H1 (cell line): ENCODE results near the gene INPP4A. TPM values are rescaled to one million over a fixed set of nuclear protein-coding genes. Genes with fewer than 3 reads are reported as not detected.

Experiments used
- CTCF ChIA-PET: fragments of 300-600 bp; sonication (Branson Sonifier 250); formaldehyde crosslinking; loops from one replicate; lab custom pipeline; 2021; ENCODE audit not compliant: partially characterized antibody; lab: Charles Lee
- POLR2A ChIA-PET: fragments of 300-600 bp; sonication (Branson Sonifier 250); formaldehyde crosslinking; loops from one replicate; lab custom pipeline; 2021; ENCODE audit warnings: inconsistent platforms; ENCODE audit not compliant: partially characterized antibody; lab: Charles Lee
- DNase-seq, 2 experiments: peaks; one replicate each; pipeline versions ENCODE4 v3.0.0 to v3.0.0-alpha.2; 2010 to 2022; ENCODE audit warnings: low spot score in 2 of 2, low read depth in 1 of 2, mixed read lengths in 1 of 2
- FAIRE-seq: peaks from 2 replicates; lab custom pipeline; 2011; peaks lifted over from hg19 to GRCh38; lab: Jason Lieb, UNC
- H2AFZ ChIP-seq: 2 replicates; pipeline ENCODE4 v1.8.1; 2012; ENCODE audit warnings: low read length, inconsistent platforms
- H2AK5ac ChIP-seq: 2 replicates; pipeline ENCODE4 v1.6.1; 2013; ENCODE audit warnings: low read depth, low read length
- H2BK120ac ChIP-seq: replicated peaks from 2 replicates; pipeline ENCODE3; 2013; ENCODE audit warnings: low read depth, low read length, inconsistent platforms
- H2BK12ac ChIP-seq: 2 replicates; pipeline ENCODE4 v1.6.1; 2013; ENCODE audit warnings: low read depth, low read length
- H2BK15ac ChIP-seq: 2 replicates; pipeline ENCODE4 v1.6.1; 2013; ENCODE audit warnings: low read length
- H2BK20ac ChIP-seq: 2 replicates; pipeline ENCODE4 v1.6.1; 2013; ENCODE audit warnings: low read length
- H2BK5ac ChIP-seq: 2 replicates; pipeline ENCODE4 v1.6.1; 2013; ENCODE audit warnings: low read depth, low read length
- H3K14ac ChIP-seq: 2 replicates; pipeline ENCODE4 v1.6.1; 2013; ENCODE audit warnings: inconsistent platforms; ENCODE audit not compliant: insufficient read length
- H3K18ac ChIP-seq: 2 replicates; pipeline ENCODE4 v1.6.1; 2013; ENCODE audit warnings: low read length; ENCODE audit errors: extremely low read depth
- H3K23ac ChIP-seq: 2 replicates; pipeline ENCODE4 v1.6.1; 2013; ENCODE audit warnings: inconsistent platforms; ENCODE audit not compliant: insufficient read length
- H3K23me2 ChIP-seq: 2 replicates; pipeline ENCODE4 v1.6.1; 2013; ENCODE audit warnings: low read depth, low read length
- H3K27ac ChIP-seq: 2 replicates; pipeline ENCODE4 v1.6.1; 2011; ENCODE audit warnings: low read depth, low read length, inconsistent platforms
- H3K27me3 ChIP-seq, 4 experiments: replicated peaks in 1 of 4; 1 replicate in 1 of 4; 2 replicates in 3 of 4; pipeline versions ENCODE4 v1.6.1 to v1.8.1; 2011 to 2013; ENCODE audit warnings: low read length in 3 of 4, mild to moderate bottlenecking in 3 of 4, inconsistent platforms in 2 of 4, mixed read lengths in 2 of 4, moderate library complexity in 1 of 4; ENCODE audit not compliant: control insufficient read depth in 3 of 4, insufficient read depth in 3 of 4; ENCODE audit errors: extremely low read depth in 1 of 4
- H3K36me3 ChIP-seq, 4 experiments: 2 replicates each; pipeline versions ENCODE4 v1.6.1 to v1.8.1; 2011 to 2013; ENCODE audit warnings: mild to moderate bottlenecking in 4 of 4, low read length in 3 of 4, moderate library complexity in 2 of 4, control low read depth in 1 of 4, inconsistent platforms in 1 of 4; ENCODE audit not compliant: insufficient read depth in 4 of 4, control insufficient read depth in 2 of 4
- H3K4ac ChIP-seq: replicated peaks from 2 replicates; pipeline ENCODE3; 2013; ENCODE audit warnings: low read length, low read depth, mixed read lengths, inconsistent platforms; ENCODE audit not compliant: insufficient read length
- H3K4me1 ChIP-seq, 4 experiments: replicated peaks in 1 of 4; 1 replicate in 1 of 4; 2 replicates in 3 of 4; pipeline versions ENCODE4 v1.6.1 to v1.8.1; 2011 to 2013; ENCODE audit warnings: low read length in 3 of 4, inconsistent platforms in 2 of 4, mixed read lengths in 1 of 4; ENCODE audit not compliant: insufficient read depth in 4 of 4, control insufficient read depth in 3 of 4
- H3K4me2 ChIP-seq, 2 experiments: 2 replicates each; pipeline versions ENCODE4 v1.6.1 to v1.8.1; 2011 to 2013; ENCODE audit warnings: low read depth in 2 of 2, low read length in 2 of 2, control low read depth in 1 of 2, inconsistent platforms in 1 of 2, mild to moderate bottlenecking in 1 of 2; ENCODE audit not compliant: insufficient read depth in 1 of 2
- H3K4me3 ChIP-seq, 4 experiments: fragments of 200-600, 300-600 bp in 1 of 4; sonication (generic), shearing (Covaris generic), sonication (Bioruptor Twin) in 1 of 4; 2 replicates each; pipeline versions ENCODE4 v1.5.1 to v1.8.1; 2011 to 2016; ENCODE audit warnings: low read length in 4 of 4, low read depth in 3 of 4, control low read depth in 2 of 4, inconsistent platforms in 2 of 4, mild to moderate bottlenecking in 2 of 4, mixed read lengths in 1 of 4, moderate library complexity in 1 of 4; ENCODE audit not compliant: insufficient read depth in 2 of 4; ENCODE audit errors: extremely low read depth in 1 of 4
- H3K56ac ChIP-seq: replicated peaks from 2 replicates; pipeline ENCODE3; 2013; ENCODE audit warnings: low read depth, mild to moderate bottlenecking, mixed read lengths, low read length, inconsistent platforms; ENCODE audit not compliant: insufficient read length
- H3K79me1 ChIP-seq: 2 replicates; pipeline ENCODE4 v1.6.1; 2013; ENCODE audit warnings: low read depth, low read length, control low read depth
- H3K79me2 ChIP-seq, 2 experiments: 2 replicates each; pipeline versions ENCODE4 v1.6.1 to v1.8.1; 2012 to 2013; ENCODE audit warnings: low read length in 2 of 2, mild to moderate bottlenecking in 2 of 2, inconsistent platforms in 1 of 2; ENCODE audit not compliant: insufficient read depth in 2 of 2, control insufficient read depth in 1 of 2
- H3K9ac ChIP-seq, 4 experiments: replicated peaks in 1 of 4; 1 replicate in 1 of 4; 2 replicates in 3 of 4; pipeline versions ENCODE4 v1.6.1 to v1.8.1; 2011 to 2013; ENCODE audit warnings: low read depth in 3 of 4, low read length in 3 of 4, control low read depth in 2 of 4, mild to moderate bottlenecking in 2 of 4, moderate library complexity in 2 of 4, inconsistent platforms in 1 of 4; ENCODE audit errors: extremely low read depth in 1 of 4
- H3K9me3 ChIP-seq, 2 experiments: 2 replicates each; pipeline versions ENCODE4 v1.6.1 to v1.8.1; 2012 to 2013; ENCODE audit warnings: mild to moderate bottlenecking in 2 of 2, moderate library complexity in 2 of 2, control low read depth in 1 of 2, inconsistent platforms in 1 of 2, low read depth in 1 of 2, low read length in 1 of 2, mixed read lengths in 1 of 2; ENCODE audit not compliant: insufficient read depth in 2 of 2
- H4K20me1 ChIP-seq, 2 experiments: replicated peaks in 1 of 2; 2 replicates each; pipeline versions ENCODE3 to v1.8.1; 2011 to 2013; ENCODE audit warnings: inconsistent platforms in 2 of 2, low read length in 2 of 2, mild to moderate bottlenecking in 1 of 2; ENCODE audit not compliant: insufficient read depth in 2 of 2, control insufficient read depth in 1 of 2
- H4K5ac ChIP-seq: 2 replicates; pipeline ENCODE4 v1.6.1; 2013; ENCODE audit warnings: low read length, low read depth, mixed read lengths, inconsistent platforms; ENCODE audit not compliant: insufficient read length
- H4K8ac ChIP-seq: 2 replicates; pipeline ENCODE4 v1.8.0; 2013; ENCODE audit warnings: mild to moderate bottlenecking, moderate library complexity, low read length, inconsistent platforms; ENCODE audit not compliant: insufficient read depth; ENCODE audit errors: extremely low read depth
- H4K91ac ChIP-seq: replicated peaks from 2 replicates; pipeline ENCODE3; 2013; ENCODE audit warnings: low read length, mixed read lengths, inconsistent platforms; ENCODE audit not compliant: insufficient read length
- ASH2L ChIP-seq: fragments of 200-600, 300-600 bp; sonication (generic); IDR thresholded peaks from one replicate; pipeline ENCODE4 v1.7.1; 2017; ENCODE audit warnings: low read length
- BCL11A ChIP-seq, 2 experiments: IDR thresholded peaks; one replicate each; pipeline ENCODE4 v1.6.1; 2011; ENCODE audit warnings: low read depth in 2 of 2, low read length in 2 of 2, mild to moderate bottlenecking in 2 of 2
- CHD1 ChIP-seq: IDR thresholded peaks from 2 replicates; pipeline ENCODE4 v1.6.1; 2012; ENCODE audit warnings: low read depth, low read length, improper control_type of control experiment
- EGR1 ChIP-seq: IDR thresholded peaks from 2 replicates; pipeline ENCODE4 v1.6.1; 2011; ENCODE audit warnings: low read depth, low read length, borderline replicate concordance
- GTF2F1 ChIP-seq: IDR thresholded peaks from 2 replicates; pipeline ENCODE4 v1.6.1; 2012; ENCODE audit warnings: low read depth, low read length, improper control_type of control experiment, borderline replicate concordance
- HDAC2 ChIP-seq, 2 experiments: fragments of 300-600 bp in 1 of 2; sonication (generic) in 1 of 2; IDR thresholded peaks; 2 replicates each; pipeline ENCODE4 v1.6.1; 2011 to 2012; ENCODE audit warnings: low read depth in 2 of 2, low read length in 2 of 2, mild to moderate bottlenecking in 2 of 2, moderate library complexity in 2 of 2, borderline replicate concordance in 1 of 2, inconsistent platforms in 1 of 2
- KDM4A ChIP-seq: IDR thresholded peaks from one replicate; pipeline ENCODE4 v1.7.1; 2012; ENCODE audit warnings: low read depth, mild to moderate bottlenecking, moderate library complexity, low read length, inconsistent platforms; ENCODE audit not compliant: severe bottlenecking
- NANOG ChIP-seq: IDR thresholded peaks from 2 replicates; pipeline ENCODE4 v1.6.1; 2011; ENCODE audit warnings: low read length, low read depth, mild to moderate bottlenecking, inconsistent platforms; ENCODE audit not compliant: insufficient read depth, poor library complexity, severe bottlenecking
- RFX5 ChIP-seq: IDR thresholded peaks from 2 replicates; pipeline ENCODE4 v1.6.1; 2011; ENCODE audit warnings: low read depth, low read length, improper control_type of control experiment, borderline replicate concordance
- RNF2 ChIP-seq: fragments of 200-900, 300-1000 bp; sonication (generic); IDR thresholded peaks from 2 replicates; pipeline ENCODE4 v1.7.1; 2016; ENCODE audit warnings: borderline replicate concordance, low read depth, mild to moderate bottlenecking, antibody characterized with exemption, low read length; ENCODE audit not compliant: poor library complexity, severe bottlenecking; ENCODE audit errors: missing control alignments
- SP1 ChIP-seq: IDR thresholded peaks from 2 replicates; pipeline ENCODE4 v1.6.1; 2011; ENCODE audit warnings: low read depth, low read length
- WGBS, 2 experiments: shearing (Covaris generic) in 1 of 2; methylation state at CpG; one replicate each; pipeline versions ENCODE4 v1.1.6 to v1.1.7; 2013 to 2015; ENCODE audit warnings: low lambda C conversion rate in 2 of 2, mixed read lengths in 2 of 2, inconsistent platforms in 1 of 2, low coverage in 1 of 2, missing lambda C conversion rate in 1 of 2; ENCODE audit not compliant: insufficient replicate concordance in 2 of 2, insufficient coverage in 1 of 2, insufficient read length in 1 of 2; ENCODE audit errors: extremely low coverage in 1 of 2, missing lambda C conversion rate in 1 of 2; 5-methylcytosine and 5-hydroxymethylcytosine counted together
- polyA plus RNA-seq, 7 experiments: library from polyadenylated mRNA; depleted of rRNA in 3 of 7; stranded (reverse) in 5 of 7; unstranded in 2 of 7; fragments of >200 nt in 5 of 7; fragments of 200-250 nt in 2 of 7; gene quantifications; 1 replicate in 5 of 7; 2 replicates in 1 of 7; 4 replicates in 1 of 7; pipeline versions ENCODE4 v1.2.1 to v1.2.3, GENCODE V29; 2011 to 2013; ENCODE audit warnings: missing spikeins in 2 of 7, mixed read lengths in 2 of 7
- total RNA-seq: library from RNA; stranded (reverse); fragmentation: NEBNext Ultra II Directional; extraction: Animal tissue kit (Norgen Biotek cat#: 25700); gene quantifications from 2 replicates; pipeline ENCODE4 v1.2.1, GENCODE V29; 2021
- TF ChIP-seq, protein P1 (sequence below): IDR thresholded peaks from 2 replicates; pipeline ENCODE4 v1.6.1; 2011; ENCODE audit warnings: low read depth, mild to moderate bottlenecking, low read length; ENCODE audit not compliant: insufficient read depth
- TF ChIP-seq, protein P2 (sequence below): IDR thresholded peaks from 2 replicates; pipeline ENCODE4 v1.6.1; 2012; ENCODE audit warnings: inconsistent platforms

INPP4A gene
- total and polyA plus RNA-seq, 2 of the 8 experiments (the other 6 are each of a cell fraction or from before 2014, with no cell fraction given), result 25.6 to 34.3 TPM

GRCh38 chr2:98524168-98524567, 79.5 kb downstream of the INPP4A start:
- Histone ChIP-seq H3K18ac (no peak overlapping the region), H3K9me3 (no peaks in the 10 kb centered on the region), H3K27ac (no peak overlapping the region), H3K56ac (no peak overlapping the region), H3K4ac (no peak overlapping the region), H3K4me1 (no peaks in the 10 kb centered on the region), H4K5ac (no peak overlapping the region), H4K91ac (no peak overlapping the region), H3K9ac (no peak overlapping the region), H3K23me2 (no peaks in the 10 kb centered on the region), H2AFZ (no peak overlapping the region), H2AK5ac (no peak overlapping the region), H4K20me1 (peaks cover 0 to 1% of the 10 kb centered on the region in 2 experiments), H3K79me1 (no peaks in the 10 kb centered on the region), H4K8ac (no peak overlapping the region), H2BK20ac (no peak overlapping the region), H2BK12ac (no peak overlapping the region), H2BK15ac (no peak overlapping the region), H3K4me3 (no peak overlapping the region), H2BK5ac (no peak overlapping the region), H3K27me3 (no peaks in the 10 kb centered on the region), H3K23ac (no peak overlapping the region), H3K79me2 (no peaks in the 10 kb centered on the region; a peak in 1 of 4 replicates), H3K36me3 (peaks cover 0 to 7% (median 1%) of the 10 kb centered on the region in 4 experiments; a peak in 4 of 8 replicates), H2BK120ac (no peak overlapping the region), H3K14ac (no peak overlapping the region), H3K4me2 (no peak overlapping the region)
- CTCF ChIA-PET, result interaction anchor here (1.1 kb wide), 1 partner anchor 112 kb away, joined by 3 read pairs; no protein-coding TSS in a partner anchor
- DNase-seq (no peak), FAIRE-seq (no peak)
- WGBS, 2 experiments, result 92% methylated on average over 3 of the region's 3 CpGs; no CpG with 5 or more reads in 1 of the 2 experiments
- POLR2A ChIA-PET, result no interaction called here
- no peak for TF ChIP-seq NANOG
- TF ChIP-seq BCL11A (IDR thresholded peaks at IDR 0.05; ENCODE audit: low read depth in 2 of 2, low read length in 2 of 2), result no peak
- TF ChIP-seq GTF2F1, result no peak
- no peak for TF ChIP-seq HDAC2 (IDR thresholded peaks at IDR 0.05; ENCODE audit: borderline replicate concordance in 1 of 2, low read depth in 2 of 2, low read length in 2 of 2)
- no peak for TF ChIP-seq RFX5
- TF ChIP-seq CHD1, result no peak
- TF ChIP-seq RNF2, result no peak
- TF ChIP-seq KDM4A, result no peak
- no peak for TF ChIP-seq ASH2L
- TF ChIP-seq, protein P1, sequence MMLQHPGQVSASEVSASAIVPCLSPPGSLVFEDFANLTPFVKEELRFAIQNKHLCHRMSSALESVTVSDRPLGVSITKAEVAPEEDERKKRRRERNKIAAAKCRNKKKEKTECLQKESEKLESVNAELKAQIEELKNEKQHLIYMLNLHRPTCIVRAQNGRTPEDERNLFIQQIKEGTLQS, result no peak
- no peak for TF ChIP-seq SP1
- TF ChIP-seq, protein P2, sequence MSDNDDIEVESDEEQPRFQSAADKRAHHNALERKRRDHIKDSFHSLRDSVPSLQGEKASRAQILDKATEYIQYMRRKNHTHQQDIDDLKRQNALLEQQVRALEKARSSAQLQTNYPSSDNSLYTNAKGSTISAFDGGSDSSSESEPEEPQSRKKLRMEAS, result no peak
- no peak for TF ChIP-seq EGR1
